DOHH2 (cell line): Measurements from ENCODE around the gene TFCP2L1.

Experiments
- CTCF ChIP-seq: fragments of 200-600 bp; sonication (generic); IDR thresholded peaks from one replicate; pipeline ENCODE4 v1.5.1; 2014; ENCODE audit warnings: antibody characterized with exemption, mild to moderate bottlenecking, low read depth, low read length; ENCODE audit not compliant: poor library complexity, severe bottlenecking
- EZH2phosphoT487 ChIP-seq: fragments of 200-600 bp; sonication (generic); IDR thresholded peaks from 2 replicates; pipeline ENCODE4 v1.6.1; 2017; ENCODE audit warnings: borderline replicate concordance, mild to moderate bottlenecking, antibody characterized with exemption, low read length, moderate library complexity, mixed read lengths

GRCh38 chr2:121291251-121291580 is 6.2 kb upstream of the TFCP2L1 start:
- no peak for TF ChIP-seq CTCF
- TF ChIP-seq EZH2phosphoT487: no peak
